HEK293T (cell line): ENCODE results near the gene PAPPA2.
"Not testable (repeated sequence)": the region's sequence is repeated elsewhere in the genome, so short reads cannot be mapped to it uniquely, and the experiment has no call there.

Source experiments
- CTCF ChIA-PET: fragments of 350-600 bp; formaldehyde crosslinking; extraction: SDS; loops from one replicate; lab custom pipeline; 2021; ENCODE audit warnings: antibody characterized with exemption, inconsistent platforms; lab: Yijun Ruan, JAX
- POLR2A ChIA-PET: fragments of 350-600 bp; formaldehyde crosslinking; extraction: SDS; loops from one replicate; lab custom pipeline; 2020; ENCODE audit warnings: antibody characterized with exemption, inconsistent platforms; lab: Yijun Ruan, JAX
- DNase-seq: peaks from one replicate; pipeline ENCODE4 v3.0.0; 2012; ENCODE audit warnings: mixed read lengths; ENCODE audit errors: extremely low spot score
- ARNT ChIP-seq: fragments of 450-650 bp; IDR thresholded peaks from 2 replicates; pipeline ENCODE4 v1.6.1; 2017; ENCODE audit warnings: mild to moderate bottlenecking
- BHLHE40 ChIP-seq: fragments of 450-650 bp; IDR thresholded peaks from 2 replicates; pipeline ENCODE4 v1.6.1; 2016; ENCODE audit warnings: mild to moderate bottlenecking, moderate library complexity, borderline replicate concordance
- CTBP1 ChIP-seq: fragments of 450-650 bp; IDR thresholded peaks from 2 replicates; pipeline ENCODE4 v1.6.1; 2016; ENCODE audit warnings: borderline replicate concordance
- ELF4 ChIP-seq: fragments of 450-650 bp; IDR thresholded peaks from 2 replicates; pipeline ENCODE4 v1.6.1; 2017; ENCODE audit warnings: antibody characterized with exemption
- FOXA1 ChIP-seq: fragments of 450-650 bp; IDR thresholded peaks from 2 replicates; pipeline ENCODE4 v1.6.1; 2016; ENCODE audit warnings: mild to moderate bottlenecking
- FOXK2 ChIP-seq: fragments of 450-650 bp; IDR thresholded peaks from 2 replicates; pipeline ENCODE4 v1.6.1; 2016; ENCODE audit warnings: mild to moderate bottlenecking
- FOXM1 ChIP-seq: fragments of 450-650 bp; IDR thresholded peaks from 2 replicates; pipeline ENCODE4 v1.6.1; 2017; ENCODE audit warnings: mild to moderate bottlenecking, borderline replicate concordance
- HDGF ChIP-seq: fragments of 450-650 bp; IDR thresholded peaks from 2 replicates; pipeline ENCODE4 v1.6.1; 2017; ENCODE audit warnings: antibody characterized with exemption, borderline replicate concordance
- L3MBTL2 ChIP-seq: fragments of 450-650 bp; conservative IDR thresholded peaks from 2 replicates; pipeline ENCODE4 v1.6.1; 2016; ENCODE audit warnings: mild to moderate bottlenecking
- LEF1 ChIP-seq: fragments of 450-650 bp; IDR thresholded peaks from 2 replicates; pipeline ENCODE4 v1.6.1; 2017; ENCODE audit warnings: mild to moderate bottlenecking, borderline replicate concordance
- NFRKB ChIP-seq: fragments of 450-650 bp; IDR thresholded peaks from 2 replicates; pipeline ENCODE4 v1.6.1; 2016; ENCODE audit warnings: mild to moderate bottlenecking, moderate library complexity
- PKNOX1 ChIP-seq: fragments of 450-650 bp; IDR thresholded peaks from 2 replicates; pipeline ENCODE4 v1.6.1; 2016
- SP1 ChIP-seq: fragments of 450-650 bp; IDR thresholded peaks from 2 replicates; pipeline ENCODE4 v1.6.1; 2017
- SUZ12 ChIP-seq: fragments of 450-650 bp; IDR thresholded peaks from 2 replicates; pipeline ENCODE4 v1.6.1; 2016; ENCODE audit warnings: mild to moderate bottlenecking
- TARDBP ChIP-seq: fragments of 450-650 bp; IDR thresholded peaks from 2 replicates; pipeline ENCODE4 v1.6.1; 2016
- ZNF384 ChIP-seq: fragments of 450-650 bp; IDR thresholded peaks from 2 replicates; pipeline ENCODE4 v1.6.1; 2016

The PAPPA2 gene, protein sequence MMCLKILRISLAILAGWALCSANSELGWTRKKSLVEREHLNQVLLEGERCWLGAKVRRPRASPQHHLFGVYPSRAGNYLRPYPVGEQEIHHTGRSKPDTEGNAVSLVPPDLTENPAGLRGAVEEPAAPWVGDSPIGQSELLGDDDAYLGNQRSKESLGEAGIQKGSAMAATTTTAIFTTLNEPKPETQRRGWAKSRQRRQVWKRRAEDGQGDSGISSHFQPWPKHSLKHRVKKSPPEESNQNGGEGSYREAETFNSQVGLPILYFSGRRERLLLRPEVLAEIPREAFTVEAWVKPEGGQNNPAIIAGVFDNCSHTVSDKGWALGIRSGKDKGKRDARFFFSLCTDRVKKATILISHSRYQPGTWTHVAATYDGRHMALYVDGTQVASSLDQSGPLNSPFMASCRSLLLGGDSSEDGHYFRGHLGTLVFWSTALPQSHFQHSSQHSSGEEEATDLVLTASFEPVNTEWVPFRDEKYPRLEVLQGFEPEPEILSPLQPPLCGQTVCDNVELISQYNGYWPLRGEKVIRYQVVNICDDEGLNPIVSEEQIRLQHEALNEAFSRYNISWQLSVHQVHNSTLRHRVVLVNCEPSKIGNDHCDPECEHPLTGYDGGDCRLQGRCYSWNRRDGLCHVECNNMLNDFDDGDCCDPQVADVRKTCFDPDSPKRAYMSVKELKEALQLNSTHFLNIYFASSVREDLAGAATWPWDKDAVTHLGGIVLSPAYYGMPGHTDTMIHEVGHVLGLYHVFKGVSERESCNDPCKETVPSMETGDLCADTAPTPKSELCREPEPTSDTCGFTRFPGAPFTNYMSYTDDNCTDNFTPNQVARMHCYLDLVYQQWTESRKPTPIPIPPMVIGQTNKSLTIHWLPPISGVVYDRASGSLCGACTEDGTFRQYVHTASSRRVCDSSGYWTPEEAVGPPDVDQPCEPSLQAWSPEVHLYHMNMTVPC (N-terminal part only)

DNA sequence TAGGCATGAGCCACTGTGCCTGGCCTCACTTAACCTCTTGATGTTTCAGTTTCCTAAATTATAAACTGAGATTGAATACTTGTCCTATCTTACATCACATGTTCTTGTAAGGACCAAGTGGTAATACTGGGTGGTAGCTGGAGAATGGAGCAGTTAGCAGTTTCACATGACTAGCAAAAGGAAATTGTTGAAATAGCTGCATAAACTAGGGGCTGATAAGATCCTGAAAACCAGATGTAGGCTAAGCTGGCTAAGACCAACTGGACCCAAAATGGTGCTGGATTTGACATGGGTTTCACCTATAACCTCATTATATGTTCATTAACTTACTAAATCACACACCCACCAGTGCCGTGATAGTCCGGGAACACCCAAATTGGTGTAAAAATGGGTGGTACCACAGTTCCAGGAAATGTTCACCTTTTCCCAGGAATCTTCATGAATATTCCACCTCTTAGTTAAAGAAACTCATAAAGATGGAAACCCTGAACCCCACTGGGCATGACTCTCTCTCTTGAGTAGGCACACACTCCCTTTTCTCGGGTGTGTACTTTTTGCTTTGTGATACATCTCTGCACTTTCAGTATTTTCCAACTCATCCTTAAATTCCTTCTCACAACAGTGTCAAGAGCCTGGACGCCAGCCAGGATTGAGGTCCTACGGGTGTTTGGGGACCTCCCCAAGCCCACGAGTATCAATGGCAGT lies at the start of gene PAPPA2:
PAPPA2 (plus strand) TSS at position 502 of the 705 bp plus-strand sequence. CDS start 93,148 bp downstream, outside the sequence.
- TF ChIP-seq ELF4 (no peak), FOXA1 (no peak), SP1 (no peak), HDGF (no peak), FOXK2 (no peak), ZNF384 (no peak), BHLHE40 (no peak), SUZ12 (no peak), ARNT (no peak), NFRKB (no peak), L3MBTL2 (no peak), TARDBP (no peak), FOXM1 (no peak), LEF1 (no peak), PKNOX1 (no peak), CTBP1 (no peak)
- ChIA-PET CTCF (no interaction called here), POLR2A (no interaction called here)
- DNase-seq: no peak

- ChIA-PET CTCF (interaction anchor here (0.7 kb wide), 1 partner anchor 10 kb away, joined by 3 read pairs; no protein-coding TSS in a partner anchor), POLR2A (no interaction called here)
- DNase-seq: no peak
- TF ChIP-seq ZNF384: no peak
- TF ChIP-seq FOXA1: no peak
- TF ChIP-seq FOXK2: no peak
- TF ChIP-seq FOXM1: no peak
Observed at GRCh38 chr1:176416777-176417176, 46.2 kb upstream of the PAPPA2 start.

GRCh38 chr1:176419608-176420007 lies 43.4 kb upstream of the PAPPA2 start:
- POLR2A ChIA-PET, DNase-seq, CTCF ChIA-PET: not testable (repeated sequence)

DNA sequence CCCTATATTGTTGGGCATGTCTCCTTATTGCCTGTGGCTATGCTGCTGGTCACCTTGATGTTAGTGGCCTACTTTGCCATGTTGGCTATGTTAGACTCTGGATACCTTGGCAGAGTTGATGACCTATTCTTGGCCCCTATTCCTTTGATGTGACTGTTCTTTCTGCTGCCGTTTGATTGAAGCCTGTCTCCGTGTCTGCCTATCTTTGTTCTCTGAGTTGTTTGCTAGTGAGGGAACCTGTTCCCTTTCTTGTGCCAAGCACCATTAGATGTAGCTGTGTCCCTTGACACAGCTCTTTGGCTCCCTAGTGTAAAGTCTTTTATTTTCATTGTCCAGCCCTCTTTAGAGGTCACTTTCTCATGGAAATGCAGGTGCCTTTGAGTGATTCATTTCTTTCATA lies 28.7 kb upstream of the PAPPA2 start:
- no peak for DNase-seq
- ChIA-PET CTCF (no interaction called here), POLR2A (no interaction called here)
- TF ChIP-seq SUZ12: no peak
- no peak for TF ChIP-seq FOXM1
- TF ChIP-seq LEF1: no peak
- no peak for TF ChIP-seq BHLHE40

- ChIA-PET POLR2A (no interaction called here), CTCF (no interaction called here)
- TF ChIP-seq HDGF (no peak), CTBP1 (no peak), SUZ12 (no peak), NFRKB (no peak)
- no peak for DNase-seq
Observed at GRCh38 chr1:176436251-176436650, 26.7 kb upstream of the PAPPA2 start.

DNA sequence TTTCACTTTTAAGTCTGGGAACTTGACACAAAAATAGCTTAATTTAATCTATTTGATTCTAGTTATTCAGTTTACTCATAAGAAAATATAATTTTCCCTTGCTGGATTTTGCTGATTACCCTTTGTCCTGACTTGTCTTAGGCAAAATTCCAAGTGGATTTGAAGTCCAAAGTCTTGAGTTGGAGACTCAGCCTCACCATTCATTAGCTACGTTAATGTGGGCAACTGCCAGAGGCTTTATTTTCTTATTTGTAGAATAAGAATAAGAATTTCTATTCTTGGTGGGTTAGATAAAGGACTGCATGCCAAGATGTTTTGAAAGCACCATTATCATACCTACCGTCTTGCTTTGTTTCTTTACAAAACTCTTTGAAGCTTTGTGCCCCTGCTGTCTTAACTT lies 22.8 kb upstream of the PAPPA2 start:
- no peak for DNase-seq
- TF ChIP-seq ZNF384 (no peak), FOXA1 (no peak), CTBP1 (no peak), LEF1 (no peak), NFRKB (no peak), SUZ12 (no peak), ARNT (no peak), FOXM1 (no peak), FOXK2 (no peak)
- ChIA-PET POLR2A (no interaction called here), CTCF (no interaction called here)

DNA sequence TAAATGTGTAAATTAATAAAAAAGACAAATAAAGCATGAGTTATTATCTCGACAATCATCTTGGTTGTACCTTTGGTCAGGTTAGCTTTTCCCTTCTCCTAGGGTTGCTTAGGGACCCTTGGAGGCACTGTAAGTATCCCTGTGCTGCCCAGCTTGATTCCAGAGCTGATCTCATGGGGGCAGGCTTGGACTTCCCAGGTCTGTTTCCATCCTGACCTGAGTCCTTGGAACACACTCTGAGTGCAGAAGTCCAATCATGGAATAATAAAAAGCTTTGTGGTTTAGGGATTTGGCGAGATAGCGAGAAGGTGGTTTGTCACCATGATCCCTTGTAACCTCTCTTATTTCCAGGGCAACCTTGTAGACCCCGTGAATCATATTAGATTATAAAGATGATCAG lies 18.7 kb upstream of the PAPPA2 start:
- ChIA-PET POLR2A (no interaction called here), CTCF (interaction anchor here (0.7 kb wide), 1 partner anchor 27 kb away, joined by 3 read pairs; no protein-coding TSS in a partner anchor)
- DNase-seq: no peak
- TF ChIP-seq ELF4 (no peak), SUZ12 (no peak), ARNT (no peak), TARDBP (no peak), LEF1 (no peak), HDGF (no peak), FOXK2 (no peak), FOXM1 (no peak), PKNOX1 (no peak), SP1 (no peak), FOXA1 (no peak)
